Erythroblast (primary cell): ENCODE results near the gene CELA1.
"Not testable (repeated sequence)": the region's sequence is repeated elsewhere in the genome, so short reads cannot be mapped to it uniquely, and the experiment has no call there.

Experiments
- GATA1 ChIP-seq: IDR thresholded peaks from 2 replicates; pipeline ENCODE4 v1.6.1; 2011; ENCODE audit warnings: low read depth, mild to moderate bottlenecking, control low read depth, low read length, moderate library complexity
- POLR2A ChIP-seq: IDR thresholded peaks from 2 replicates; pipeline ENCODE4 v1.6.1; 2011; ENCODE audit warnings: mild to moderate bottlenecking, low read length

- TF ChIP-seq POLR2A, GATA1: not testable (repeated sequence)
These were observed 45.7 kb downstream of the CELA1 start for GRCh38 chr12:51300768-51301167.
